GM23248 (cell line): ENCODE results near the gene AFF3. TPM values are rescaled to one million over a fixed set of nuclear protein-coding genes. Genes with fewer than 3 reads are reported as not detected.
A peak's percentile ranks its signal among the peaks of the same experiment; 100 is the strongest.

Experiments
- DNase-seq: peaks from one replicate; pipeline ENCODE4 v3.0.0-alpha.2; 2015
- H2AFZ ChIP-seq: fragments of 200-600 bp; sonication (generic); 2 replicates; pipeline ENCODE4 v1.6.1; 2016; ENCODE audit warnings: antibody characterized with exemption
- H3F3A ChIP-seq: fragments of 200-600 bp; sonication (generic); 2 replicates; pipeline ENCODE4 v1.6.1; 2016; ENCODE audit warnings: mild to moderate bottlenecking, antibody characterized with exemption, mixed run types; ENCODE audit not compliant: insufficient read depth
- H3K27ac ChIP-seq: fragments of 200-600 bp; sonication (generic); 2 replicates; pipeline ENCODE4 v1.5.1; 2016; ENCODE audit warnings: mild to moderate bottlenecking
- H3K27me3 ChIP-seq: fragments of 200-600 bp; sonication (generic); replicated peaks from 2 replicates; pipeline ENCODE4 v1.6.1; 2016; ENCODE audit warnings: mild to moderate bottlenecking; ENCODE audit not compliant: insufficient read depth
- H3K36me3 ChIP-seq: fragments of 200-600 bp; sonication (generic); 2 replicates; pipeline ENCODE4 v1.6.1; 2016; ENCODE audit warnings: low read depth, mild to moderate bottlenecking
- H3K4me1 ChIP-seq: fragments of 200-600 bp; sonication (generic); 2 replicates; pipeline ENCODE4 v1.6.1; 2016; ENCODE audit warnings: mild to moderate bottlenecking; ENCODE audit not compliant: insufficient read depth
- H3K4me2 ChIP-seq: fragments of 200-600 bp; sonication (generic); one replicate; pipeline ENCODE4 v1.6.1; 2016; ENCODE audit warnings: mild to moderate bottlenecking; ENCODE audit not compliant: unreplicated experiment
- H3K4me3 ChIP-seq: fragments of 200-600 bp; sonication (generic); 2 replicates; pipeline ENCODE4 v1.5.1; 2016; ENCODE audit warnings: mild to moderate bottlenecking
- H3K79me2 ChIP-seq: fragments of 200-600 bp; sonication (generic); 2 replicates; pipeline ENCODE4 v1.6.1; 2016; ENCODE audit warnings: mild to moderate bottlenecking; ENCODE audit not compliant: insufficient read depth
- H3K9ac ChIP-seq: fragments of 200-600 bp; sonication (generic); 2 replicates; pipeline ENCODE4 v1.6.1; 2016; ENCODE audit warnings: mild to moderate bottlenecking
- H3K9me2 ChIP-seq: fragments of 200-600 bp; sonication (generic); 2 replicates; pipeline ENCODE4 v1.6.1; 2016; ENCODE audit warnings: mixed run types, mild to moderate bottlenecking, moderate library complexity; ENCODE audit not compliant: insufficient read depth
- H3K9me3 ChIP-seq: fragments of 200-600 bp; sonication (generic); one replicate; pipeline ENCODE4 v1.6.1; 2017; ENCODE audit warnings: low read depth
- H4K20me1 ChIP-seq: fragments of 200-600 bp; sonication (generic); 2 replicates; pipeline ENCODE4 v1.6.0; 2016; ENCODE audit not compliant: insufficient read depth
- EZH2 ChIP-seq: fragments of 200-600 bp; sonication (generic); IDR thresholded peaks from 2 replicates; pipeline ENCODE4 v1.6.1; 2018; ENCODE audit warnings: antibody characterized with exemption, mild to moderate bottlenecking; ENCODE audit not compliant: insufficient read depth, poor library complexity, severe bottlenecking
- EZH2phosphoT487 ChIP-seq: fragments of 200-600 bp; sonication (generic); IDR thresholded peaks from 2 replicates; pipeline ENCODE4 v1.6.1; 2018; ENCODE audit warnings: antibody characterized with exemption, moderate library complexity, mild to moderate bottlenecking, low read depth; ENCODE audit not compliant: insufficient read depth
- WGBS, 2 experiments: methylation state at CpG; one replicate each; pipeline ENCODE4 v1.1.6; 2015 to 2017; ENCODE audit warnings: low lambda C conversion rate in 2 of 2, low coverage in 1 of 2; ENCODE audit errors: missing lambda C conversion rate in 2 of 2; 5-methylcytosine and 5-hydroxymethylcytosine counted together
- in situ Hi-C: fragments of 300-500 bp; cut with MboI; formaldehyde crosslinking; loops from 2 replicates; pipeline ENCODE4 v1.15.0; 2020
- polyA plus RNA-seq: library from polyadenylated mRNA; unstranded; fragments of >200 nt; fragmentation: Nextera tagmentation; extraction: Ambion mirVana; gene quantifications from 2 replicates; pipeline ENCODE4 v1.2.1, GENCODE V29; 2016
- total RNA-seq: library from RNA; depleted of rRNA; stranded (reverse); fragments of >200 nt; shearing (Covaris generic); gene quantifications from 2 replicates; pipeline ENCODE4 v1.2.3, GENCODE V29; 2014

AFF3 gene
- total and polyA plus RNA-seq, 2 experiments from 2014 or later = 0.56 to 0.86 TPM

- H3K36me3 ChIP-seq = no peaks in the 10 kb centered on the region
Measured at GRCh38 chr2:99636144-99637034, 506.0 kb downstream of the AFF3 start.

GRCh38 chr2:99635710-99636109, 506.7 kb downstream of the AFF3 start:
- H3F3A ChIP-seq = no peaks in the 10 kb centered on the region
- H3K4me2 ChIP-seq = no peak overlapping the region
- DNase-seq = no peak
- H3K9me3 ChIP-seq = no peaks in the 10 kb centered on the region
- H3K4me3 ChIP-seq = no peak overlapping the region
- H3K9ac ChIP-seq = no peak overlapping the region
- no peaks in the 10 kb centered on the region for H3K9me2 ChIP-seq
- in situ Hi-C loops = no loop called here
- no peak overlapping the region for H3K27ac ChIP-seq
- no peaks in the 10 kb centered on the region for H3K27me3 ChIP-seq
- H3K79me2 ChIP-seq = no peaks in the 10 kb centered on the region
- no peak overlapping the region for H2AFZ ChIP-seq
- H3K4me1 ChIP-seq = no peaks in the 10 kb centered on the region
- TF ChIP-seq EZH2 (no peak), EZH2phosphoT487 (no peak)
- no peaks in the 10 kb centered on the region for H3K36me3 ChIP-seq
- 76 to 82% methylated on average over 4 of the region's 4 CpGs for WGBS, 2 experiments
- no peaks in the 10 kb centered on the region for H4K20me1 ChIP-seq

More at GRCh38 chr2:99636144-99637034, 506.0 kb downstream of the AFF3 start:
- no peaks in the 10 kb centered on the region for H4K20me1 ChIP-seq
- H2AFZ ChIP-seq = no peak overlapping the region
- no peak for TF ChIP-seq EZH2
- TF ChIP-seq EZH2phosphoT487 = no peak
- in situ Hi-C loops = no loop called here
- H3K4me3 ChIP-seq = no peak overlapping the region
- H3K9ac ChIP-seq = no peak overlapping the region
- no peaks in the 10 kb centered on the region for H3F3A ChIP-seq
- peak; percentile 16 for DNase-seq
- no peaks in the 10 kb centered on the region for H3K9me2 ChIP-seq
- 37 to 40% methylated on average over 19 of the region's 19 CpGs for WGBS, 2 experiments
- H3K27ac ChIP-seq = no peak overlapping the region
- no peaks in the 10 kb centered on the region for H3K27me3 ChIP-seq
- no peaks in the 10 kb centered on the region for H3K4me1 ChIP-seq
- H3K9me3 ChIP-seq = no peaks in the 10 kb centered on the region
- no peak overlapping the region for H3K4me2 ChIP-seq
- H3K79me2 ChIP-seq = no peaks in the 10 kb centered on the region

GRCh38 chr2:99634234-99634633, 508.2 kb downstream of the AFF3 start:
- H4K20me1 ChIP-seq = no peaks in the 10 kb centered on the region
- H3K9me3 ChIP-seq = no peaks in the 10 kb centered on the region
- TF ChIP-seq EZH2 (no peak), EZH2phosphoT487 (no peak)
- no peak for DNase-seq
- H3K27ac ChIP-seq = no peak overlapping the region
- H3K36me3 ChIP-seq = no peaks in the 10 kb centered on the region
- H2AFZ ChIP-seq = no peak overlapping the region
- H3K9me2 ChIP-seq = no peaks in the 10 kb centered on the region
- no peaks in the 10 kb centered on the region for H3K27me3 ChIP-seq
- WGBS, 2 experiments = 80 to 91% methylated on average over 2 of the region's 2 CpGs
- H3K4me2 ChIP-seq = no peak overlapping the region
- no peaks in the 10 kb centered on the region for H3F3A ChIP-seq
- no peak overlapping the region for H3K9ac ChIP-seq
- H3K4me3 ChIP-seq = no peak overlapping the region
- H3K79me2 ChIP-seq = no peaks in the 10 kb centered on the region
- no peaks in the 10 kb centered on the region for H3K4me1 ChIP-seq
- in situ Hi-C loops = no loop called here

GRCh38 chr2:99631700-99632099, 510.7 kb downstream of the AFF3 start:
- in situ Hi-C loops = no loop called here
- H3K27ac ChIP-seq = no peak overlapping the region
- no peak overlapping the region for H3K4me2 ChIP-seq
- no peaks in the 10 kb centered on the region for H3K9me3 ChIP-seq
- 14 to 15% methylated on average over 2 to 3 of the region's 3 CpGs for WGBS, 2 experiments
- H2AFZ ChIP-seq = no peak overlapping the region
- no peaks in the 10 kb centered on the region for H3K27me3 ChIP-seq
- no peaks in the 10 kb centered on the region for H3K4me1 ChIP-seq
- no peaks in the 10 kb centered on the region for H3F3A ChIP-seq
- no peak for DNase-seq
- no peak overlapping the region for H3K9ac ChIP-seq
- no peaks in the 10 kb centered on the region for H3K9me2 ChIP-seq
- H3K36me3 ChIP-seq = no peaks in the 10 kb centered on the region
- H3K4me3 ChIP-seq = no peak overlapping the region
- H4K20me1 ChIP-seq = no peaks in the 10 kb centered on the region
- H3K79me2 ChIP-seq = no peaks in the 10 kb centered on the region
- no peak for TF ChIP-seq EZH2
- TF ChIP-seq EZH2phosphoT487 = no peak
